ELF-1 (cell line): Measurements from ENCODE around the gene CES3.
A peak's percentile ranks its signal among the peaks of the same experiment; 100 is the strongest.
"Not testable (repeated sequence)": the region's sequence is repeated elsewhere in the genome, so short reads cannot be mapped to it uniquely, and the experiment has no call there.

Experiments used
- DNase-seq: peaks from one replicate; pipeline ENCODE4 v3.0.0-alpha.2; 2016; ENCODE audit warnings: low read depth, low spot score

The CES3 gene

DNA sequence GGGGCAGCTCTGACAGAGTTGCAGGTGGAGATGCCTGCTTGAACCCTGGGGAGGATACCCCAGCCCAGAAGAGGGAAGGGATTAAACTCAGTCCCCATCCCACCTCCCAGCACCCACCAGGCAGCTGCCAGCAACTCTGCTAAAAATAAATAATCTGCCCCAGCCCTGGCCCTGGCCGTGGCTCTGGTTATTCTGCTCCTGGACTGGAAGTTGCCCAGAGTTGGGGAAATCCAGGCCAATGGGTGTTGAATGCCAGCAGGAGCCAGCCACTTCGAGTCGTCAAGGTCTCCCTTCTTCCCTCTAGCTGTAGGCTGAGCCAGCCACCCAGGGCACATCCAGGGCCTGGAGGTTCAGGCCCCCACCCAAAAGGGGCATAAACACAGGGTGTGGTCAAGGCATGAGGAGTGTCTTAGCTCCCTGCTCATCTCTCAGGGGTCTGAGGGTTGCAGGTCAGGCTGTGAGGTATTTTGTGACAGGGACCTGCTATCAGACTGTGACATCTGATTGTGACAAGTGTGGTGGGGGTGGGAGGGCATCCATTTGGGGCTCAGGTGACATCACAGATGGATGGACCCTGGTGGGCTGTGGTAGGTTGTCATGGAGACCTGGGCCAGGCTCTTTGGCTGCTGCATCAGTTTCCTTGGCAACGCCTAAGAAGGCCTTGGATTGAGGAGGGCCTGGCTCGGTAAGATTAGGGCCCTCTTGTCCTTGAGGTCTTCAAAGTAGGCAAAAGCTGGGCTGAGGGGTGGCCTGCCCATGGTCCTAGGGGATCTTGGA lies 34.7 kb upstream of the CES3 start:
- no peak for DNase-seq

DNA sequence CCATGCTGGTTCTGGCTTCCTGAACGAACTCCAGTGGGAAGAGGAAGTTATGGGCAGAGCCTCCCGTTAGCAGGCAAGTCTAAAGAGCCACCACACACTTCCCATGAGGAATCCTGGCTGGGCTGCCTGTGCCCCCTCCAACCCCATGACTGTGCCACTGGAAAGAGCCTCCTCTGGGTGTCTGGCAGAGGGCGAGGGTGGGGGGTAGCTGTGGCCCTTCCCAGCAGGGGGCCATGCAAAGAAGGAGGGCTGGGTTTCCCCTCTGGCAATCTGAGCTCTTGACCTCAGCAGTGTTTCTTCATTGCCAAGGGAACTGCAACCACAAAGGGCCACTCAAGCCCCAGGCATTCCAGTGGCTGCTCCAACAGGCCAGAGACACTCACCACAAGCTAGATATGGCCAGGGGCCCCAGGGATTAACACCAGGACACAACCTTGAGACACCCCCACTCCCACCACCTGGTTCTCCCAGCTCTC lies 34.1 kb upstream of the CES3 start:
- DNase-seq: peak; percentile 55

DNA sequence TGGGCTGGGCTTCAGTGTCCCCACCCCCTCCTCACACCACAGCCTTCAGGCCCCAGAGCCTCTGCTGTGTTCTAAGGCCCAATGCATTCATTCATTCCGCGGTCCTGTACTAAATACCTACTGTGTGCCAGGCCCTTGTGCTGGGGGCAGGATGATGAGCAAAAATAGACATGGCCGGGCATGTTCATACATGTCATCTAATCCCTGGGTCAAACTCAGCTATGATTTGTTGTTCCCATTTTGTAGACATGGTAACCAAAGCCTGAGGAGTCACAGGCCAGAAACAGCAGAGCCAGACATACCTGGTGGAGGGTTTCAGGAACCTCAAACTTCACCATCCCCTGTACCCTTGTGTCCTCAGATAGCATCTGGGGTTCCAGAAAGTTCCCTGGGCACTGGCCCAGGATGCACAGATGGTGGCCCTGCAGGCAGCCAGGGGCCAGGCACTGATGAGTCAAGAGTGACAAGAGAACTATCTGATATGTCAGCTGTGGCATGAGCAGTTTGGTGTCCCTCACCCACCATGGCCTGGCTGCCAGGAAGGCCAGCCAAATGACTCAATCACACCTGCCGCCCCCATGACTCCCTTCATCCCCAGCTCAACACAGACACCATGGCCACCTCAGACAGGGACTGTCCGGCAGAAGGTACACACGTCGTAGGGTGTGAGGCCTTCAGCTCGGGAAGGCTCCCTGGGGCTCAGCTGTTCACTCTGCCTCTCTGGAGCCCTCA lies 33.0 kb upstream of the CES3 start:
- DNase-seq: no peak

DNA sequence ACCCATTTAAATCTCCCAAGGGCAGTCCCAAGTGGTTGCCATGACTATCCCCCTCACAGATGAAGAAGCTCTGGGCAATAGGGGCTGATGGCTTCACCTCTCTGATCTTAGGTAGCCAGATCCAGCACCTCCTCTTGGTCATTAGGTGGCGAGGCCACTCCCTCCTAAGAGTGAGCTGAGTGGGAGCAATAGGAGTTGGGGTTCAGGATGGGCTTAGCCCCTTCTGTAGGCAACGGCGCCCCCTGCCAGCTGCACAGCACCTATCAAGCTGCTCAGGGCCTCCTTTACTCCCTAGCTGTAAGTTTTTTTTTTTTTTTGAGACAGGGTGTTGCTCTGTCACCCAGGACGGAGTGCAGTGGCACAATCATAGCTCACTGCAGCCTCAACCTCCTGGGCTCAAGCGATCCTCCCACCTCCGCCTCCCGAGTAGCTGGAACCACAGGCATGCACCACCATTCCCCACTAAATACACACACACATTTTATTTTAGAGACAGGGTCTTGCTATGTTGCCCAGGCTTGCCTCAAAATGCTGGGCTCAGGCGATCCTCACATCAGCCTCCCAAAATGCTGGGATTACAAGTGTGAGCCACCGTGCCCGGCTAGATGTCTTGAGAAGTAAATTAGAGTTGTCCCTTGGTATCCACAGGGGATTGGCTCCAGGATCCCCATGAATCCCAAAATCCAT lies 32.2 kb upstream of the CES3 start:
- DNase-seq: no peak

DNA sequence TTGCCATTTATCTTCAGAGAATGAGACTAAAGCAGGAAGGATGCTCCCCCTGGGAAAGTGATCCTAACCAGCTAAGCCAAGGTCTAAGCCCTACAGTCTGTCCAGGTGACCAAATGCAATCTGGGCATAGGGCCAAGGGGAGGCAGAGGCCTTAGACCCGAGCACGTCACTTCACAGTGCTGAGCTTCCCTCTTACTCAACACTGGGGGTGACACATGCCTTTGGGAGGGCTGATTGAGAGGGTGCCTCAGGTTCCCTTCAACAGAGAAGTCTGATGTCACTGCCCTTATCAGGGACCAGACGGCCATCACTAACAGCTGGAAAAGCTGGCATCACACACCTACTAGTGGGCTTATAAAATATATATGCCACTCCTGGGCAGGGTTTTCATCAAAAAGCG lies 30.9 kb upstream of the CES3 start:
- DNase-seq: no peak

DNA sequence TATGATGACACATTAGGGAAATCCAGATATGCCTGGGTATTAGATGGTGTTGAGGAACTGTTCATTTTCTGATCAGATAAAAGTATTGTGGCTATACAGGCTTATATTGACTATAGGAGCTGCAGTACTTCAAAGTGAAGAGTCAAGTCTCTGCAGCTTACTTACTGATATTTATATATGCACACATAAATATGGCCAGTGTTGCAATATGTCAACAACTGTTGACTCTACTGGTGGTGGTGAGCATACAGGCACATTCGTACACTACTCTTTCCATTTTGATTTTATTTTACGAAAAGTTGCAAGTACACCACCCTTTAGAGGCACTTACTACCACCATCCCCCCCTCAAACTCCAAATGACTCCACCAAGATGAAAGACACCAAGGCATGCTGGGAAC lies 29.4 kb upstream of the CES3 start:
- no peak for DNase-seq

GRCh38 chr16:66932076-66932475 lies 29.0 kb upstream of the CES3 start:
- no peak for DNase-seq

DNA sequence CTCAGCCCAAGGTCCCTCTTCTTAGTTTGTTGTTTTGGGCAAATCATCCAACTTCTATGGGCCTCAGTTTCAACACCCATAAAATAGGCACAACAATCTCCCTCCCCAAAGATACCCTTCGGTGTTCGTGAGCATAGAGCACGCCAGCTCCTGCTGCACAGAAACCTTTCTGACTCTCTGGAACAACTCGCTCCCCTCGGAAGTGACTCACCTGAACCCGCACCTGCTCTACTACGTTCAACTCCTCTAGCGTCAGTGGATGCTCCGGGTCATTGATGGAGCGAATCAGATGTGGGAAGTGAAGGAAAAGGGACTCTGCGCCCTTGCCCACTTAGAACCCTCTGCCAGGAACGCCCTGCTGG lies 27.3 kb upstream of the CES3 start:
- no peak for DNase-seq

DNA sequence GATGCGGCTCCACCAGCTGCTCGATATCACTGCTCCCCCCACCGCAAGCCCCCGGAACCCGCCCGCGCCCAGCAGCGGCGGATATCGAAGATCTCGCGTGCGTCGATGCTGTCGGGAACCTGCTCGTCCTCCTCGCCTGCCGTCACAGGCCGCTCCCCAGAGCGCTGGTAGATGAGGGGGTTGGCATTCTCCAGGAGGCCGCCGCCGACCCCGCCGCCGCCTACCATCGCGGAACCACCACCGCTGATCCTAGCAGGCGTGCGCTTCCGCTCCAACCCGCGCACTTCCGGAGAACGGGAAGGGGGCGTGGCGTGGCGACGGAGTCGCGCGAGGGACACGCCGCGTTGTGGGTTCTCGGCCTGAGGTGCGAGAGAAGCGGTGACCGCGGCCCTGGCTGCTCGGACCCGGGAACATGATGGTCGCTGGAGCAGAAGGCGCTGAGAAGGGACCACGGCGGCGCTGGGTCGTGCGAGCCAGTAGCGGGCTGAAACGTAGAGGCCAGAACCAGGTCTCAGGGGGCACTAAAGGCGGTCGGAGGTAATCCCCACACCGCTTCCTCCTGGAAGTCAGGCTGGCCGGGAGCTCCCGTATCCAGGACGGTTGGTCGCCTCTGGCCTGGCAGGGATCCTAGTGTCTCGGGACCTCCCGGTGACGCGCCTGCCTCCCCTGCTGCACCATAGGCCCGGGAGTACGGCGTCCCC lies 26.8 kb upstream of the CES3 start, which contains the start of gene CIAO2B:
TSS of gene CIAO2B (minus strand) at position 265 of the 701 bp plus-strand sequence. CDS start at position 227, 38 bp downstream.
- peak; percentile 86 for DNase-seq

DNA sequence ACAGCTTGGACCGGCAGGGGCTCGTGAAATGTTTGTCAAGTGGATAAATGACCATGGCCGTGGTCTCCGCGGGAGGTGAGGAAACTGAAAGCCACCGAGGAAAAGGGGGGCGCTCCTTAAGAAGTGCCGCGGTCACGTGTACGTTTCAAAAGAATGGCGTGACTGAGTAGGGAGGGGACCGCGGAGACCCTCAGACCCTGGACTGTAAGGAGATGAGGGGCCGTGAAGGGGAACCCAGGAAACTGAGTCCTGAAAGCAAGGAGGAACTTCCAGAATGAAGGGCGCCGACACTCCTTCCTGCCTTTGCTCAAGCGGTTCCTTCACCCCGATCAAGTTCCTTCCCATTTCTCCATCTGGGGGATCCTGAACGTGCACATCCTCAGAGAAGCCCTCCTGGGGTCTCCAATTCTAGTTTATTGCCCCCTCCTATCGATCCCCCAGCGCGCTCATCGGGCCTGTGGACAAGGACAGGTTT lies 26.2 kb upstream of the CES3 start:
- DNase-seq: not testable (repeated sequence)

DNA sequence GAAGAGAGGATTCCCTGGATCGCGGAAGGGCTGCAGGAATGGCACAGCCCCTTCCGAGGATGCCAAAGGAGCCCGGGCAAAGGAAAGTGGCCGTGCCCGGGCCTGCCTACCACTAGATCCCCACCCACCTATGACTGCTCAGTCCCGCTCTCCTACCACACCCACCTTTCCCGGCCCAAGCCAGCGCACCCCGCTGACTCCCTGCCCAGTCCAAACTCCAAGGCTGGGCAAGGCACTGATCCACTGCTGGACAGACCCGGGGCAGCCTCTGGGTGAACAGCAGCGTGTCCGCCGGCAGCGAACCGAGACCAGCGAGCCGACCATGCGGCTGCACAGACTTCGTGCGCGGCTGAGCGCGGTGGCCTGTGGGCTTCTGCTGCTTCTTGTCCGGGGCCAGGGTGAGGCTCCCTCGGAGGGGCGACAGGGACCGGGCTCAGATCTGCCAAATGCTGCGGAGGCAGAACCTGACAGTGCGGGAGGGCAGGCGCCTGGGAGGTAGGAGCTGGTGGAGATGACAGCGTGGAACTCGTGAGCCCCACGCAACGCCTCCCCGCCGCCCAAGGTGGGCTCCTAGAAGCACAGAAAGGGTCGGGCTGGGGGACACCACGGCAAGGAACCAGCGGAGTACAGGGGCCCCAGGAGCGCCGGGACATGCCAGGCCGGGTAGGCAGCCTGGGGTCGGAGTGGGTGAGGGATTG lies 25.6 kb upstream of the CES3 start, which contains the start of gene CES2:
TSS of gene CES2 (plus strand) at position 203 of the 698 bp plus-strand sequence. CDS start at position 323, 120 bp downstream.
- DNase-seq: peak; percentile 34

DNA sequence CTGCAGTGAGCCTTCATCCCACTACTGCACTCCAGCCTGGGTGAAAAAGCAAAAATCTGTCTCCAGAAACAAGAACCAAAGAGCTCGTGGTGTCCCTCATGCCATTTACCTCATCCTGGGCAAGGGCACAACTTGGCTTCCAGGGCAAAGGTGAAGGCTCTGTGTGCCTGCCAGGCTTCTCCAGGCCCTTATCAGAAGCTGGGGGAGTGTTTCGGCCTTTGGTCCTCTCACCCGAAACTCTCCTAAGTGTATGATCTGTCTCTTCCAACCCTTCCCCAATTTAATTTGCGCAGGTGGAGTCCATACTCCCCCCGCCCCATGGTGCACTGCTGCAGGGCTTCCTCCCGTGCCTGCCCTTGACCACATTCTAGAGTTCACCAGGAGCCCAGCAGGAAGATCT lies 24.6 kb upstream of the CES3 start:
- no peak for DNase-seq

GRCh38 chr16:66936889-66937554 lies 24.0 kb upstream of the CES3 start:
- DNase-seq: no peak

DNA sequence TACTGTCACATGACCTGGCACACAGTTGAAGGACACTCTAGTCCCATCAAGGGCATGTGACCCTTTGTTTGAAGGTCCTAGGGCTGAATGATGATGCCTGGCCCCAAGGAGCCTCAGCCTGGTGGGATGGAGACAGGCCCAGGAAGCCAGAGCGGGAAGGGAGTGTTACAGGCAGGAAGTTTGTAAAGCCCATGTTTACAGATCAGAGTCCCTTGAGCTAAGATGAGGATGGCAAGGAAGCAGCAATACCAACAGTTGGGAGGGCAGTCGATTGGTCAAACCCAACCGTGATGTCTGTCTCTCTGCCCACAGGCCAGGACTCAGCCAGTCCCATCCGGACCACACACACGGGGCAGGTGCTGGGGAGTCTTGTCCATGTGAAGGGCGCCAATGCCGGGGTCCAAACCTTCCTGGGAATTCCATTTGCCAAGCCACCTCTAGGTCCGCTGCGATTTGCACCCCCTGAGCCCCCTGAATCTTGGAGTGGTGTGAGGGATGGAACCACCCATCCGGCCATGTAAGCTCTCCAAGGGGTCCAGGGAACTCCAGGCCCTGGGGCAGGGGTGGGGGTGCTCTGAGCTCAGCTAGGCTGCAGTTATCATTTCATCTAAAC lies 23.2 kb upstream of the CES3 start:
- no peak for DNase-seq

DNA sequence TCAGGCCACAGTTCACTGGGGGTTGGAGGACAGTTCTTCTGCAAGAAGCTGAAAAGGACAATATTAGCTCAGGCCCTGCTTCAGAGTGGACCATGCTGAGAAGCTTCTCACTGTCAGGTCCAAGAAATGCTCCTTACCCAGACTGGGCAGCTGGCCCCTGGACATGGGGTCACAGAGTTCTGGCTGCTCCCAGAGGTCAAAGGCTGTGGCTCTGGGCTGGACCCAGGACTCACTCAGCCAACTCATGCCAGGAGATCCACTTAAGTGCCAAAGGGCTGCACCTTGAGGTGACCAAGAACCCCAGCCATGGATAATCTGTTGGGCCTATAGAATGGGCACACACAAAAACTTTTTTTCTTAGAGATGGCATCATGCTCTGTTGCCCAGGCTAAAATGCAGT lies 21.7 kb upstream of the CES3 start:
- DNase-seq: no peak

DNA sequence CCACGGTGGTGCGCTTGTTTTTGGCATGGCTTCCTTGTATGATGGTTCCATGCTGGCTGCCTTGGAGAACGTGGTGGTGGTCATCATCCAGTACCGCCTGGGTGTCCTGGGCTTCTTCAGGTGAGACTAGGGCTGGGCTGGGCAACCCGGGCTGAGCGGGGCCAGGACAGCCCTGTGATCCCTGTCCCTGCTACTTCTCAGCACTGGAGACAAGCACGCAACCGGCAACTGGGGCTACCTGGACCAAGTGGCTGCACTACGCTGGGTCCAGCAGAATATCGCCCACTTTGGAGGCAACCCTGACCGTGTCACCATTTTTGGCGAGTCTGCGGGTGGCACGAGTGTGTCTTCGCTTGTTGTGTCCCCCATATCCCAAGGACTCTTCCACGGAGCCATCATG lies 20.8 kb upstream of the CES3 start:
- no peak for DNase-seq

DNA sequence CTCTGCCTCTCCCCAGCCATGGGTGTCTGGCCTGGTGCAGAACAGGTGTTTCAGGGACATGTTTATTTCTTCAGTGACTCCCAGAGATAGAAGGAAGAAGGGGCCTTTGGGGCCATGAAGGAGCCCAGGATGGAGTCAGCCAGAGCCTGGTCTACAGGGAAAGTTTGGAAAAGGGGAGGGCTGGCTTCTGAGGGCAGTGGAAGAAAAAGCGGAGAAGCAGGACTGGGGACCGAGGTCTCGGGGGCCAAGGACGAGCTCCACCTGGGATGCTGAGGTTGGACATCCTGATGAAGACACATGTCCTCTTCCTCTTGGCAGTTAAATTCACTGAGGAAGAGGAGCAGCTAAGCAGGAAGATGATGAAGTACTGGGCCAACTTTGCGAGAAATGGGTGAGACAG lies 18.1 kb upstream of the CES3 start:
- DNase-seq: no peak

- DNase-seq: no peak
These were observed 17.5 kb upstream of the CES3 start for GRCh38 chr16:66943426-66944053.

DNA sequence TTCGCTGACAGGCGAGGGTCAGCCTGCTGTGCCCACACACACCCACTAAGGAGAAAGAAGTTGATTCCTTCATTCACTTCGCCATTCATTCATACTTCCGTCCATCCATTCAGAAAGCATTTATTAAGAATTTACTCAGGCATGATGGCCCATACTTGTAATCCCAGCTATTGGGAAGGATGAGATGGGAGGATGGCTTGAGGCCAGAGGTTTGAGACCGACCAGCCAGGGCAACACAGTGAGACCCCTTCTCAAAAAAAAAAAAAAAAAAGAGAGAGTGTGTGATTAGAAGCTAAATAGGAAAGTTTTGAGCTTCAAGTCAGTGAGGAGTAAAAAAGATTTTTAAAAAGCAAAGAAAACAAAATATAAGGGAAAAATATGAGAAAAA lies 17.0 kb upstream of the CES3 start:
- DNase-seq: no peak
